Lower leg skin (tissue), 4 donors: ENCODE data around the gene IL12RB2. TPM values are rescaled to one million over a fixed set of nuclear protein-coding genes. Genes with fewer than 3 reads are reported as not detected.

Source experiments
- DNase-seq, 2 donors: peaks; one replicate each; pipeline ENCODE4 v3.0.0-alpha.2; 2019; ENCODE audit warnings: low spot score in 2 of 2
- H3K4me3 ChIP-seq: fragments of 200-600 bp; sonication (generic); 2 replicates; pipeline ENCODE4 v1.5.1; 2017; ENCODE audit warnings: mild to moderate bottlenecking, low read depth; ENCODE audit not compliant: poor library complexity, severe bottlenecking
- CTCF ChIP-seq, 3 donors: fragments of 450-650 bp; IDR thresholded peaks; one replicate each; pipeline ENCODE4 v1.5.1; 2016; ENCODE audit warnings: antibody characterized with exemption in 3 of 3, mild to moderate bottlenecking in 3 of 3, moderate library complexity in 2 of 3
- POLR2A ChIP-seq, 2 donors: fragments of 450-650 bp; IDR thresholded peaks; one replicate each; pipeline ENCODE4 v1.6.1; 2016 to 2017; ENCODE audit warnings: antibody characterized with exemption in 2 of 2, mild to moderate bottlenecking in 1 of 2, moderate library complexity in 1 of 2
- WGBS, 2 donors: methylation state at CpG; one replicate each; pipeline ENCODE4 v1.1.5; 2018; 5-methylcytosine and 5-hydroxymethylcytosine counted together
- intact Hi-C: fragments of 100-400 bp; cut with DNase I; formaldehyde crosslinking; loops from one replicate; pipeline ENCODE4 v1.15.0; 2023; ENCODE audit warnings: low total_unique reads
- total RNA-seq, 4 donors: library from RNA; depleted of rRNA; stranded (reverse); fragments of >200 nt; gene quantifications; one replicate each; pipeline ENCODE4 v1.1.0, GENCODE V29; 2016

Gene IL12RB2
- total RNA-seq, 4 donors from 2014 or later: 0.76 to 3.5 (median 2.2) TPM

GRCh38 chr1:67345556-67345955 lies 37.9 kb downstream of the IL12RB2 start:
- intact Hi-C loops: loop anchor here (5.0 kb wide), 1 partner anchor 147 kb away; no protein-coding TSS in a partner anchor
- WGBS, 2 donors: 17 to 50% methylated on average over 2 of the region's 2 CpGs
- TF ChIP-seq CTCF (IDR thresholded peaks at IDR 0.05): no peak
- no peak for TF ChIP-seq POLR2A (IDR thresholded peaks at IDR 0.05)
- no peak overlapping the region for H3K4me3 ChIP-seq
- DNase-seq: no peak

GRCh38 chr1:67346982-67347381 lies 39.3 kb downstream of the IL12RB2 start:
- no peak for TF ChIP-seq POLR2A (IDR thresholded peaks at IDR 0.05)
- TF ChIP-seq CTCF (IDR thresholded peaks at IDR 0.05): no peak
- WGBS, 2 donors: 90 to 93% methylated on average over 1 of the region's 1 CpG
- no peak for DNase-seq
- intact Hi-C loops: loop anchor here (5.0 kb wide), 1 partner anchor 145 kb away; no protein-coding TSS in a partner anchor
- H3K4me3 ChIP-seq: no peak overlapping the region

DNA sequence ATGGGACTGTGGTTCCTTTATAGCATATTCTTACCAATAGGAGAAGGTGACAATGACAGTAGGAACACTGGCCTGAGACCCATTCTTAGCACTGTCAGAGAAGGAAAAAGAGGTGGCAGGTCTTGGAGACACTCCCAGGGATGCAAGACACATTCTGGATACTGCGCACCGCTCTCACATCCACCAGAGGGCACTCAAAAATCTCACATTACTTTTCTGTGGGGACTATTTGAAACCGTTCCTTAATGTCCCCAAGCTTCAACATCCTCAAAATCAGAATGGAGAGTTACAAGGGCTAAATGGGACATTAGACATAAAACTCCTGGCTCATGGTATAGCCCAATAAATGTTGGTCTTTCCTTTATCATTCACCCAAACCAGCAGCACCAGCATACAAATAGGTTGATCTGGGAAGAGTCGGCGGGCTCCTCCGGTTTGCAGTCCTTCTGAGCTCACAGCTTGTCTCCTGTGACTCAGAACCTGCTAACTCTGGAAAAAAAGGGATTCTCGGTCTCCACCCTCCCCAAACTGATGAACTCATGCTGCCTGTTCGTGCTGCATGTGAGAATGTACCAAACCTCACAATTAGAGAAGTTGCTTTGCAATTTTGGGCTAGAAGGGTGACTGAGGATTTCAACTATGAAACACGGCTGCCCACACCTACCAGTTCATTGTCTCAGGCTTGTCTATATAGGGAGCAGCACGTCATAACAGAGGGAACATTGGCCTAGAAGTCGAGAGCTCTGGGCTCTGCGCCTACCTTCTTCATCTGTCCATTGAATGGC lies 40.2 kb downstream of the IL12RB2 start:
- 40 to 48% methylated on average over 12 of the region's 12 CpGs for WGBS, 2 donors
- peak in 1 of 2 donors; percentile 53 for DNase-seq
- intact Hi-C loops: loop anchor here (5.0 kb wide), 1 partner anchor 144 kb away; no protein-coding TSS in a partner anchor
- no peak overlapping the region for H3K4me3 ChIP-seq
- TF ChIP-seq CTCF (IDR thresholded peaks at IDR 0.05): peak in 1 of 3 donors; percentile 55
- no peak for TF ChIP-seq POLR2A (IDR thresholded peaks at IDR 0.05)

- 49 to 50% methylated on average over 6 of the region's 6 CpGs for WGBS, 2 donors
- intact Hi-C loops: loop anchor here (5.0 kb wide), 1 partner anchor 144 kb away; no protein-coding TSS in a partner anchor
- DNase-seq: no peak
- no peak for TF ChIP-seq CTCF (IDR thresholded peaks at IDR 0.05)
- no peak for TF ChIP-seq POLR2A (IDR thresholded peaks at IDR 0.05)
- H3K4me3 ChIP-seq: no peak overlapping the region
Observed at GRCh38 chr1:67348586-67349252, 41.0 kb downstream of the IL12RB2 start.

- no peak overlapping the region for H3K4me3 ChIP-seq
- 62 to 71% methylated on average over 2 of the region's 2 CpGs for WGBS, 2 donors
- intact Hi-C loops: no loop called here
- TF ChIP-seq CTCF (IDR thresholded peaks at IDR 0.05) (no peak), POLR2A (IDR thresholded peaks at IDR 0.05) (no peak)
- DNase-seq: no peak
Observed at GRCh38 chr1:67350783-67351182, 43.1 kb downstream of the IL12RB2 start.
